ENCODE data around the gene IGF2R. TPM values are rescaled to one million over a fixed set of nuclear protein-coding genes. Genes with fewer than 3 reads are reported as not detected.

Gene IGF2R
- polyA plus RNA-seq, 5 donors: 44.1 to 64.2 (median 52.2) TPM

DNA sequence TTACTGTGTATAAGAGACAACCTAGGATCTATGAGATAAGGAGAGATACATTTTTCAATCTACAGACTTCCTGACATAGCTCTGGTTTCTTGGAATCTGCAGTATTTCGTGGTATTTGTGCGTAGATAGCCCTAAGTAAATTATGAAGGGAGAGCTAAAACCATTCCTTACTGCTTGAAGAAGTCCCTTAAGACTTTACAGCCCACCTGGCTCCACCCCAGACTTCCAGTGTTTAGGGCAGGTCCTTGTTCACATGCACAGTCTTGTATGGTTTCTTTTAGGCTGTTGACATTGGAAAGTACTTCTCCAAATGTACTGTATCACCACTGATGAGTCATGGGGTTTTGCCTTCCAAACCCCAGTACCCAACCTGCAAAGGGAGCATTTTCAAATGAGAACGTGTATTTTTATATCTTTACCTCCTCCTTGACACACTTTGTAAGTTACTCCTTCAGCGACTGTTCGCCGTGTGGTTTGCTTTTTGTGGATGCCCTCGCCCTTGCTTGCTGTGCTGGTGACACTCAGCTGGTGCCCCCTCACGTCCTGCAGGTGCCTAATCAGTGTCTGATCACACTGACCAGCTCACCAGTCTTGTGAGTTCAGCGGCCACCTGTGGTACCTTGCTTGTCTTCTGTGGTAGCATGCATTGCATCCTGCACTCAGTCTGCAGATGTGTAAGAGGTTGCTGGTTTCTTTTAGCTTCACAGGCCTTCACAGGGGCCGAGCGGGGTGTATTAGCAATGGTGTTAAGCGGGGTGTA lies 73.3 kb downstream of the IGF2R start:
- DNase-seq: no peak

GRCh38 chr6:160042788-160043301 lies 74.0 kb downstream of the IGF2R start:
- no peak for DNase-seq

DNA sequence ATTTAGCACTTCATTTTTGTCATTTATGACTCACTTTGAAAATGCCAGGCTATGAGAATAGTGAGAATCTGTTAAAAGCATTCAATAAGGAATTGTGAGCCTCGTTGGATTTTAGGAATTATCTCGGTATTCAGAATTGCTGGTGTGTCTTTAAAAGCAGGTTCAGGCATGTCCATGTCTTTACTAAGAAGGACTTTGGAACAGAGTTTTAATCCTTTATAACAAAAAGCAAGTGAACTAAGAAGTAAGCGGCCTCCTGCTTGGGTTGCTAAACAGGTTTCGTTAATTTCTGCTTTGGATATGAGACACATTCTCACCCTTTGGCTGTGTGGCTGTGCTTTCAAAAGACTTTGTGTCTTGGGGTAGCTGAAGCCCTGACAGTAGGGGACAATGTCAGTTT lies 74.9 kb downstream of the IGF2R start:
- no peak for DNase-seq

GRCh38 chr6:160044687-160045086 lies 75.8 kb downstream of the IGF2R start:
- DNase-seq: no peak

- DNase-seq: no peak
These were observed 79.6 kb downstream of the IGF2R start for GRCh38 chr6:160048471-160048870.

DNA sequence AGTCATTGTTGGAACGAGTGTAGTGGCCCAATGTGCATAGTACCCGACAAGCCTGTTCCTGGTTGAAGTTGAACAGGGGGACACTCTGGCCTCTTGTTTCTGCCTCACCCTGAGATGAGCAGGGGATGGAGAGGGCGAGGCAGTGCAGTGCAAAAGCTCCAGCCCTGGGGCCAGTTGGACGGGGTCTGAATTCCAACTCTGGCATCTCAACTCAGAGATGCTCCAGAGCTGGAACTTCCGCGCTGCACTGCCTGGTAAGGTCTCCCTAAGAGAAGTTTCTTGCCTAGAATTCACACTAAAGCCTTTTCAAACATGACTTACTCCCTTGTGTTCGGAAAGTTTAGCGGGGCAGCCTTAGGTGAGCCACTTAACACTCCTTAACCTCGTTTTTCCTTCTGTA lies 80.5 kb downstream of the IGF2R start:
- DNase-seq: no peak

GRCh38 chr6:160050022-160050421 lies 81.1 kb downstream of the IGF2R start:
- DNase-seq: no peak

- no peak for DNase-seq
These were observed 82.5 kb downstream of the IGF2R start for GRCh38 chr6:160051390-160051789.

DNA sequence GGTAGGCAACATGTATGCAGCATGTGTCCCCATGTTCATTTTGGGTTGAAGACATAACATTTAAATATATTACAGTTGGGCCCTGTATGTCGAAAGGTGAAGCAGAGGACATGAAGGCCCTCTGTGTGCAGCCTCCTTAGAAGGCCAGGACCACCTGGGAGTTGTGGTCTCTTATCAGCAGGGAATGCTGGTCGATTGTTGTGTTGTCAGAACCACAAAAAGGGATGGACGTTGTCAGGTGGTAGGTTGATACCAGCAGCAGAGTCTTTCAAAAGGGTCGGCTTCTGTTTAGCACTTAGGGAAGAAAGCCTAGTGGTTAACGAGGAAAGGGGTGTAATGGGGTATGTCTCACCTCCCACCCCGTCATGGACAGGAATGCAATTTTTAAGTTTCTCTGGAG lies 85.4 kb downstream of the IGF2R start:
- no peak for DNase-seq

DNA sequence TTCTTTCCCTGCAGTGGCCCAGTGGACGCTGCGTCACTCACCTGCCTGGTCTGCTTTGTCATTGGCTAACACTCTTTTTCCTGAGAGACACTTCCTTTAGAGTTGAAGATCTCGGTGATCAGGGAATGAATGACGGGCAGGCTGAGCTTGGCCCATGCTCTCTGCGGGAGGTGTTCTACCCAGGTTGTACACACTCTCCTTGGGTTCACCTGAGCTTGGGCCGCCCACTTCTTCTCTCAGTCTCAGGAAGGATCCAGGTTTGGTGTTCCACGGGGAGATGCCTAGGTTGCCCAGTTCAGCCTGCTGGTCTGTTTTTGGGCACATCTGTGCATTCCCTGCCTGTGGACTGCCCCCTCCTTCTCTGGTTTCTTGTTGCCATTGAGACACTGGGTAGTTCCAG lies 86.0 kb downstream of the IGF2R start:
- no peak for DNase-seq

DNA sequence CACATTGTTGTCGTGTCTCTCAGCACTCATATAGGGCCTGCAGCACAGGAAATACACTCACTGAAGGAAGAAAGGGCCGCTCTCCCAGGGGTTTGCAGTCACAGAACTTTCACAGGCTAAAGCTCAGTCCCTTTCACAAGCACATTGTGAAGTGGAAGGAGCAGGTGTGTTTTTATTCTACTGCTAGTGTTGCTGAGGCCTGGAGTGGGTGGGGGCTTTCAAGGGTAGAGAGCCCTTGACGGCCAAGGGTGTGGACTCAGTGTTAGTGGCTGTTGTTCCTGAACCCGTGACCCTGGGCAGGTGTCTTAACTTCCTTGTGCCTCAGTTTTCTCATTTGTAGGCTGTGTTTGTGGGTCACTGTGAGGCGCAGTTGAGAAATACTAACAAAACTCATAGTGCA lies 86.5 kb downstream of the IGF2R start:
- DNase-seq: peak in 1 of 2 donors; percentile 14

- no peak for DNase-seq
These were observed 86.9 kb downstream of the IGF2R start for GRCh38 chr6:160055813-160056212.

- DNase-seq: no peak
These were observed 88.2 kb downstream of the IGF2R start for GRCh38 chr6:160057080-160057479.

DNA sequence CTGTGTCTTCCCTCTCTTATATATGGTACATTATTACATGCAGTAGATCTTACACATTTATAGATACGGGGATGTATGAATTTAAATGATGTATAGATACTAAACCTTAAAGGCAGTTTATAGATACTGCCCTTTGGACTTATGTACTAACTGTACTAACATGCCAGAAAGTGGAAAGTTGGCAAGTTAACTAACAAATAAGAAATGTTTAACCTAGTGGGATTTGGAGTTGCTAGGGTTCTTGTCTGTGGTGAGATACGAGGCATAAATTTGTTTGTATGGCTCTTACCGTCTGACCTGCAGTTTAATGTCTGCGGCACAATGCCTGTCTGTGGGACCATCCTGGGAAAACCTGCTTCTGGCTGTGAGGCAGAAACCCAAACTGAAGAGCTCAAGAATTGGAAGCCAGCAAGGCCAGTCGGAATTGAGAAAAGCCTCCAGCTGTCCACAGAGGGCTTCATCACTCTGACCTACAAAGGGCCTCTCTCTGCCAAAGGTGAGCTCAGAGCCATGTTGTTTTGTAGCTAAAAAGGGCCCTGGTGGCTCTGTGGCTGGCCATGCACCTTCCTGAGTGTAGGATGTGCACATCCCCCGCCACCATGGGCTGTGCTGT lies 89.8 kb downstream of the IGF2R start:
- DNase-seq: no peak

GRCh38 chr6:160060221-160060620 lies 91.3 kb downstream of the IGF2R start:
- no peak for DNase-seq

- no peak for DNase-seq
These were observed 92.1 kb downstream of the IGF2R start for GRCh38 chr6:160060920-160061447.

- no peak for DNase-seq
These were observed 95.0 kb downstream of the IGF2R start for GRCh38 chr6:160063771-160064413.

GRCh38 chr6:160065200-160065599 lies 96.3 kb downstream of the IGF2R start:
- no peak for DNase-seq

- no peak for DNase-seq
These were observed 98.7 kb downstream of the IGF2R start for GRCh38 chr6:160067564-160067963.

DNA sequence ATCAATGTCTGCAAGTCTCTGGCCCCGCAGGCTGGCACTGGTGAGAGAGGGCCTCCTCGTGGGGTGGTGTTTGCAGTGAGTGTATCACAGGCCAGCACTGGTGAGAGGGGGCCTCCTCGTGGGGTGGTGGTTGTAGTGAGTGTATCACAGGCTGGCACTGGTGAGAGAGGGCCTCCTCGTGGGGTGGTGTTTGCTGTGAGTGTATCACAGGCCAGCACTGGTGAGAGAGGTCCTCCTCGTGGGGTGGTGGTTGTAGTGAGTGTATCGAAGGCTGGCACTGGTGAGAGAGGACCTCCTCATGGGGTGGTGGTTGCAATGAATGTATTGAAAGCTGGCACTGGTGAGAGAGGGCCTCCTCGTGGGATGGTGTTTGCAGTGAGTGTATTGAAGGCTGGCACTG lies 99.5 kb downstream of the IGF2R start:
- no peak for DNase-seq

DNA sequence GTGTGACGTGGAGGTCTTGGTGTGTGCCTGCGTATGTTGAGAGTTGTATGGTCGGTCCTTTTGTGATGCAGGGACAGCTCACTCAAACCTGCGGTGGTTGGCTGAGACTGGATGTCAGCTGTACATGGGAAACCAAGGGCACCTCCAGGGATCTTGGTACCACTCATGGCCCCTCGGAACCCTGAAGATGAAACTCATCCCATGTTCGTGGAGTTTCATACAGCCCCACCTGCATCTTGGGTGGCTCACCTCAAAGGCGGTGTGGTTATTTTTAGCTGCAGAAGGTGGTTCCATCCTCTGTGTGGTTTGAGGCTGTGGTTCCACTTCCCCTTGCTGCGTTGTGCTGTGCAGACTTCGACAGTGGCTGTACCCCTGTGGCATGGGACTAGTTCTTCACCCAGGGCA lies 100.2 kb downstream of the IGF2R start:
- DNase-seq: no peak

DNA sequence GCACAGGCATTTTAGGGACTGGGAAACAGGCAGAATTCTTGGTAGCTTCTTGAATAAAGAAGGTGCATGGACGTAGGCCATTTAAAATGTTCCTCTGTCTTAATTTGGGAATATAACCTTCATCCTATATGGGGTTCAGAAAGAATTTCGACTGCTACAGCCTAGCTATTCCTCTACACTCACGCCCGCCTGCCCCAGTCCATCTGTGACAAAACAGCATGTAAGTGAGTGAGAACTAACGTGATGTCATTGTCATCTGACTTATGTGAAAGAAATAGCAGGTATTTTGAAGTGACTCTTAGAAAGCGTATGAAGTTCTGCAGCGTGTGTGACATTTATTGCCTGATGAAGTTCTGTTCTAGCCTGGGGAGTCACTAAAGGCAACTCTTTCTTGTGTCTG lies 100.6 kb downstream of the IGF2R start:
- DNase-seq: no peak

DNA sequence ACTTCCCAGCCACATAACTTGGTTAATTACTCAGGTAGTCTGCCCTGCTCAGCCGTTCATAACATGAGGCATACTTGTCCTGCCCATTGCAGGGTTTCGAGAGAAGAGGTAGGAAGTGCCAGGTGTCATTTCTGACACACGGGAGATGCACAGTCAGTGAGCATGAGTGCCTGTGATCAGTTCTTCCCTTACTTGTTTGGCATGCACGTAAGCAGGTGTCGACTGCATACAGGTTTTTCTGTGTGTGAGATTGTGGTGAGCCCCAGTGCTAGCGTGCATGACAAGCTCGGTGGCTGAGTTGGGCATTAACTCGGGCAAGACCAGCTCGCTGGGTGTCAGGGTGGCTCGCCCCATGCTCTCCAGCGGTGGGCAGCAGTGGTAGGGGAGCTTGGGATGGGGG lies 101.5 kb downstream of the IGF2R start:
- no peak for DNase-seq
